Measurements from ENCODE around the gene HOXD3. TPM values are rescaled to one million over a fixed set of nuclear protein-coding genes. Genes with fewer than 3 reads are reported as not detected.

HOXD3 gene
- total RNA-seq, 1 donor: 0.09 TPM

DNA sequence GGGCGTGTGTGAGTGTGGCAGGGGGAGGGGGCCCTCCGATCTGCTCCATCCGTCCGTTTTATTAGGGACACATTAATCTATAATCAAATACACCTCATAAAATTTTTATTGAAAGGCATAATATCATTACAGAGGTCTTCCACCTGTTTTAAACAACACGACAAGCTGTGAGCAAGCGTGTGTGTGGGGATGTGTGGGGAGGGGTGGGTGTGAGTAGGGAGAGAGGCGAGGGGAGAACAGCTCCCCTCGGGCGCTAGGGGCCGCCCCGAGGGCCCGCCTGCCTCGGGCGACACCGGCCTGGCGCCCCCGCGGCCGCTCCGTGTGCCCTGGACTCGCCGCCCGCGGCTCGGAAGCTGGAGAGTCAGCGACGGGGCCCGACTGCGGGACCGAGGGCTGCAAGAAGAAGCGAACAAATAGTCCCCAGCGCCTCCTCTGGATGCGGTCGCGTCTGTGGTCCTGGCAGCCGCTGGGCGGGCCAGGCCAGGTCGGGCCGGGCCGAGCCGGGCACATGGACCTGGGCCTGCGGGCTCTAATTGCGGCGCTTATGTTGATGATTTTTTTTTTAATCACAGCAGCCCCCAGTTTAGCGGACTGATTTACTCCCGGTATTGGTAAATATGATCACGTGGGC, 34.9 kb upstream of the HOXD3 start:
- DNase-seq (ENCODE audit: low read depth): no peak
- TF ChIP-seq, protein P1, sequence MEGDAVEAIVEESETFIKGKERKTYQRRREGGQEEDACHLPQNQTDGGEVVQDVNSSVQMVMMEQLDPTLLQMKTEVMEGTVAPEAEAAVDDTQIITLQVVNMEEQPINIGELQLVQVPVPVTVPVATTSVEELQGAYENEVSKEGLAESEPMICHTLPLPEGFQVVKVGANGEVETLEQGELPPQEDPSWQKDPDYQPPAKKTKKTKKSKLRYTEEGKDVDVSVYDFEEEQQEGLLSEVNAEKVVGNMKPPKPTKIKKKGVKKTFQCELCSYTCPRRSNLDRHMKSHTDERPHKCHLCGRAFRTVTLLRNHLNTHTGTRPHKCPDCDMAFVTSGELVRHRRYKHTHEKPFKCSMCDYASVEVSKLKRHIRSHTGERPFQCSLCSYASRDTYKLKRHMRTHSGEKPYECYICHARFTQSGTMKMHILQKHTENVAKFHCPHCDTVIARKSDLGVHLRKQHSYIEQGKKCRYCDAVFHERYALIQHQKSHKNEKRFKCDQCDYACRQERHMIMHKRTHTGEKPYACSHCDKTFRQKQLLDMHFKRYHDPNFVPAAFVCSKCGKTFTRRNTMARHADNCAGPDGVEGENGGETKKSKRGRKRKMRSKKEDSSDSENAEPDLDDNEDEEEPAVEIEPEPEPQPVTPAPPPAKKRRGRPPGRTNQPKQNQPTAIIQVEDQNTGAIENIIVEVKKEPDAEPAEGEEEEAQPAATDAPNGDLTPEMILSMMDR (IDR thresholded peaks at IDR 0.05; ENCODE audit: insufficient read depth, low read length): no peak
- no peak overlapping the region for H3K4me3 ChIP-seq (ENCODE audit: low read depth, low read length)

DNA sequence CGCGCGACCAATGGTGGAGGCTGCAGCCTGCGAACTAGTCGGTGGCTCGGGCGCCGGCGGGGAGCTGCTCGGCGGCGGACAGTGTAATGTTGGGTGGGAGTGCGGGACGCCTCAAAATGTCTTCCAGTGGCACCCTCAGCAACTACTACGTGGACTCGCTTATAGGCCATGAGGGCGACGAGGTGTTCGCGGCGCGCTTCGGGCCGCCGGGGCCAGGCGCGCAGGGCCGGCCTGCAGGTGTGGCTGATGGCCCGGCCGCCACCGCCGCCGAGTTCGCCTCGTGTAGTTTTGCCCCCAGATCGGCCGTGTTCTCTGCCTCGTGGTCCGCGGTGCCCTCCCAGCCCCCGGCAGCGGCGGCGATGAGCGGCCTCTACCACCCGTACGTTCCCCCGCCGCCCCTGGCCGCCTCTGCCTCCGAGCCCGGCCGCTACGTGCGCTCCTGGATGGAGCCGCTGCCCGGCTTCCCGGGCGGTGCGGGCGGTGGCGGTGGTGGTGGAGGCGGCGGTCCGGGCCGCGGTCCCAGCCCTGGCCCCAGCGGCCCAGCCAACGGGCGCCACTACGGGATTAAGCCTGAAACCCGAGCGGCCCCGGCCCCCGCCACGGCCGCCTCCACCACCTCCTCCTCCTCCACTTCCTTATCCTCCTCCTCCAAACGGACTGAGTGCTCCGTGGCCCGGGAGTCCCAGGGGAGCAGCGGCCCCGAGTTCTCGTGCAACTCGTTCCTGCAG, 34.3 kb upstream of the HOXD3 start, which contains the start of gene HOXD9:
Gene HOXD9, plus strand, starts transcription at position 37 of the 728 bp plus-strand sequence. Its CDS starts 50 bp downstream, at position 87.
- TF ChIP-seq, protein P1 (IDR thresholded peaks at IDR 0.05; ENCODE audit: insufficient read depth, low read length): no peak
- no peak within 1 kb of the TSS for H3K4me3 ChIP-seq (ENCODE audit: low read depth, low read length)
- DNase-seq (ENCODE audit: low read depth): no peak

DNA sequence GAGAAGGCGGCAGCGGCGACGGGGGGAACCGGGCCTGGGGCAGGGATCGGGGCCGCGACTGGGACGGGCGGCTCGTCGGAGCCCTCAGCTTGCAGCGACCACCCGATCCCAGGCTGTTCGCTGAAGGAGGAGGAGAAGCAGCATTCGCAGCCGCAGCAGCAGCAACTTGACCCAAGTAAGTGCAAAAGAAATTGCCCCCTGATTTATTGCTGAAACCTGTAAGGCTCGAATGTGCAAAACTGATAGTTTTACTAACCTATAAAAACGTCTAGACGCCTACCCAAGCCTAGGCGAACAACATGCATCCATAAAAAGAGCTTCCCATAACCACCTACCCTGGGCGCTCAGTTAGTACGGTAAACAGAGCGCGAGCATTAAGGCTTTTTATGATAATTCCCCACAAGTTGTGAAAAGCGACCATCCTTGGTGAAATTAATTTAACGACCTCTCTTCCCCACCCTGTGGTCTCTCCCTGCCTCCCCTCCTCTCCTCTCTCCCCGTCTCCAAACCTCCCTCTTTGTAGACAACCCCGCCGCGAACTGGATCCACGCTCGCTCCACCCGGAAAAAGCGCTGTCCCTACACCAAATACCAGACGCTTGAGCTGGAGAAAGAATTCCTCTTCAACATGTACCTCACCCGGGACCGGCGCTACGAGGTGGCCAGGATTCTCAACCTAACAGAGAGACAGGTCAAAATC, 33.5 kb upstream of the HOXD3 start:
- no peak overlapping the region for H3K4me3 ChIP-seq (ENCODE audit: low read depth, low read length)
- no peak for DNase-seq (ENCODE audit: low read depth)
- TF ChIP-seq, protein P1 (IDR thresholded peaks at IDR 0.05; ENCODE audit: insufficient read depth, low read length): no peak

DNA sequence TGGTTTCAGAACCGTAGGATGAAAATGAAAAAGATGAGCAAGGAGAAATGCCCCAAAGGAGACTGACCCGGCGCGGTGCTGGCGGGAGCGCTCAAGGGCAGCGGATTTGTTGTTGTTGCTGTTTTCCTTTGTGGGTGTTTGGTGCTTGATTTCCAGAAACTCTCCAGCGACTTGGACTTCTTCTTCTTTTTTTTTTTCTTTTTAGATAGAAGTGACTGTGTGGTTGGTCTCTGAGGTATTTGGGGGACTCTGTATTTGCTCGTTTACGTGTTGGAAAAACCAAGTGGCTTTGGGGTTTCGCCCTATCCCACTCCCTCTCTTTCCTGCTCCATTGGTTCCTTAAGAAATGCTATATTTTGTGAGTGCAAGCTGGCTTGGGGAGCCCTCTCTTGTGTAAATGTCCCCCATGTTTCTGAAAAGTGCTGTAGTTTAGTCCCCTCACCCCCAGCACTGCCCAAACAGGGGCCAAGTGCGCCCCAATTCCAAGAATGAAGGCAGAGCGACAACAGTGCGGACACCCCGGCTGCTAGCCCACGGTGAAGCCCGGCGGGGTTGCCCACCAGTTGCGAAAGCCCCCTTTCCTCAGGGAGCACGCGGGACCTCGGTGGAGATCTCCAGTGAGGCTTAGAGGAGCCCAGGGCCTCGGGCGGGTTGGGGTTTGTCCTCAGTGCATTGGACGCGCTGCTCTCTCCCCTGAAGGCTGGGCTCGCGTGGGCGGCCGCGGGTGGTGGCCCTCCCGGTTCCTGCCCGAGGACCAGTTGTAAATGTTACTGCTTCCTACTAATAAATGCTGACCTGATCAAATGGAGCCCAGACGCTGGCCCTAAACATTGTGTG, 32.8 kb upstream of the HOXD3 start:
- no peak for DNase-seq (ENCODE audit: low read depth)
- no peak overlapping the region for H3K4me3 ChIP-seq (ENCODE audit: low read depth, low read length)
- TF ChIP-seq, protein P1 (IDR thresholded peaks at IDR 0.05; ENCODE audit: insufficient read depth, low read length): no peak

DNA sequence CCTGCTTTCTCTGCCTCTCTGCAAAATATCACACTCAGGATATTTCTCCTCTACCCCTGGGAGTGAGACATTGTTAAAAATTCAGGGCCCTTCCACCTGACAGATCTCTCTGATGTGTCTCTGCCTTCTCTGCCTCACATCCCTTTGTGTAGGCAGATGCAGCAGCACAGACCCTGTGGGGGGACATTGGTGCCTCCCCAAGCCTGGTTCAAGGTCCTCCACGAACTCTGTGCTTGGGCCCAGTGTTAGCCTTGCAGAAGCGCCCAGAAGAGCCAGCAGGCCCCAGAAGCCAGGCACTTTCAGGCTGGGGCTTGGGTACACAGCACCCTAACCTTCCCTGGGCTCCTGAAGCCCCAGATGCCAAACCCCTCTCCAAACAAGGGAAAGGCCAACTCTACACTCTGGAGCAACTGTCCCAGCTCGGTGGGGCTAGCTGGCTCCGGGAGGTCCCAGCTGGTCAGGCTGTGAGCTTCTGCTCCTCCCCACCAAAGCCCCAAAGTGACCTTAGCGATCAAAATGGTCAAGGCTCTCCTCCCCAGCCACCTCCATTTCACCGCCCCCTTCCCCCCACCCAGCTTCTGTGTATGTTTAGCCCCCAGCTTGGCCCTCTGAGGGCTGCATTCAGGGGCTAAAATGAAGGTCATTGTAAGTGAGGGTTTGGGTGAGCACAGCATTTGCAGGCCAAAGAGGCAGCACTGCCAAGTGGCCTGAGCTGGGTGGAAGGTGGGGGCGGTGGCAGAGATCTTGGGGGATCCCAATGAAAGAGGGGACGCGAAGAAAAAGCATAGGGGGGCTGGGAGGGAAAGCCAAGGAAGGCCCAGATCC, 31.9 kb upstream of the HOXD3 start:
- TF ChIP-seq, protein P1 (IDR thresholded peaks at IDR 0.05; ENCODE audit: insufficient read depth, low read length): no peak
- DNase-seq (ENCODE audit: low read depth): no peak
- no peak overlapping the region for H3K4me3 ChIP-seq (ENCODE audit: low read depth, low read length)

DNA sequence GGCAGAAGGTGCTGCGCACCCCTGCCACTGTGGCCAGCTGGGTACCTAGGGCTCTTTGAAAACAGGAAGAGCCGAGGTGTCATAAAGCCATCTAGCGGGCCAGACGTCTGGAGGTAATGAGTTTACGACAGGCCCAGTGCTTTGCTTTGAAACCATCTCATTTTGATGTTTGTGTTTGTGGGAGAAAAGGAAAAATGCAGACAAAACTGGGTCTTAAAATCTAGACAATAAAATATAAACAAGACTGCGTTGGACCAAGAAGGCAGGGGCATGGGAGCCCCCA, 31.4 kb upstream of the HOXD3 start:
- no peak for DNase-seq (ENCODE audit: low read depth)
- no peak overlapping the region for H3K4me3 ChIP-seq (ENCODE audit: low read depth, low read length)
- TF ChIP-seq, protein P1 (IDR thresholded peaks at IDR 0.05; ENCODE audit: insufficient read depth, low read length): no peak
